ENCODE results near the gene LHFPL3.

LHFPL3 gene

DNA sequence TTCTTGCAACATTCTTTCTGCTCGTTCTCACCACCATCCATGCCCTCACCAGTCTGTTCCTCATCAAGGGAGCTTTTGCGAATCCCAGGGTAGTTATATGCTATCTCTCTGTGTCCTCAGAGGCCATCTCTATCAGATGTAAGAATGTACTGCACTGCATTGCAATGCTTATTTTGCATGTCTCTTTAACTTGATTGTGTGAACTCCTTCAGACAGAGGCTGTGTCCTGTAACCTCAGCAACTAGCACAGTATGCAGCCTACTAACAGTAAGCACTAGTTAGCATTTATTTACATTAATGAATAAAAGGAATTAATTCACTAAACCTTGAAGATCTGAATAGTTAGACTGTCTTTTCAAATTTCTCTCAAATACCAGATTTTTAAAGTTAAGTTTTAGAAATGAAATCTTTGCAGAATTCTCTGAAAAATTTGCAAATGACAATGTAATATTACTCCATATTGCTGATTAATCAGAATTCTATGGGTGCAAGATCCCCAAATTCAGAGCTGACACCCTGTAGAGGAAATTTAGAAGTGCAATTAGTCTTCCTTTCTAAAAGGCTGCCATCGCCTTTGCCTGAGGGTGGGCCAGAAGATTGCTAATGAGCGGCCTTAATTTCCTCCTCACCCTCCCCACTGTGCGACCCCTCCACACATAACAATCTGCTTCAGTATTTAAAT, 10.3 kb upstream of the LHFPL3 start:
- no peak overlapping the region for H3K9ac ChIP-seq
- H3K4me1 ChIP-seq: no peaks in the 10 kb centered on the region
- no peaks in the 10 kb centered on the region for H4K20me1 ChIP-seq
- H3K27me3 ChIP-seq: no peaks in the 10 kb centered on the region
- no peak overlapping the region for H3K4me3 ChIP-seq
- no peaks in the 10 kb centered on the region for H3K36me3 ChIP-seq
- no peak overlapping the region for H3K27ac ChIP-seq
- H3K4me2 ChIP-seq: no peak overlapping the region
- peaks cover 10 to 26% (median 17%) of the 10 kb centered on the region in 11 experiments; a peak in 20 of 22 replicates for H3K9me3 ChIP-seq (replicated peaks in 1 of 11)
- no peak for TF ChIP-seq Cebpa-rat (IDR thresholded peaks at IDR 0.05)

DNA sequence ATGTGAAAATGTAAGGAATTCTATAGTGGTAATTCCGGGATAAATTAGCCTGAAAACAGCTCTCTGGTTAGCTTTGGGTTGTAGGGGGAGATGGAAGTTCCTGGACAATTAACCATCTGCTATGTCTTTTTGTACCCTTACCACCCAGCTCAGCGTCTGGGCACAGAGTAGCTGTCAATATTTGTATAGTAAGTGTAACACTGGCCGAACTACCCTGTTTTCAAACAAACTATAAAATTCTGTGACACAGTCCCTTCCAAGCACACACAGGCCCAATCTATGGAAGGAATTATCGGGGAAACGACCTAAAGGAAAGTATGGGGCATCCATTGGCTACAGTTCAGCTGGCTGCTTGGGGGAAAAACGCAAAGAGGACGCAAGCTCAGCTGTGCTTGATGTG, 869 bp upstream of the LHFPL3 start:
- Histone ChIP-seq H3K4me3 (no peak overlapping the region), H3K36me3 (no peaks in the 10 kb centered on the region), H3K27ac (no peak overlapping the region), H4K20me1 (no peaks in the 10 kb centered on the region), H3K4me1 (peaks cover 0 to 18% (median 9%) of the 10 kb centered on the region in 10 experiments; a peak in 12 of 20 replicates), H3K27me3 (no peaks in the 10 kb centered on the region), H3K4me2 (no peak overlapping the region), H3K9me3 (replicated peaks in 1 of 11) (peaks cover 4 to 20% (median 19%) of the 10 kb centered on the region in 11 experiments; a peak in 21 of 22 replicates), H3K9ac (no peak overlapping the region)
- no peak for TF ChIP-seq Cebpa-rat (IDR thresholded peaks at IDR 0.05)

DNA sequence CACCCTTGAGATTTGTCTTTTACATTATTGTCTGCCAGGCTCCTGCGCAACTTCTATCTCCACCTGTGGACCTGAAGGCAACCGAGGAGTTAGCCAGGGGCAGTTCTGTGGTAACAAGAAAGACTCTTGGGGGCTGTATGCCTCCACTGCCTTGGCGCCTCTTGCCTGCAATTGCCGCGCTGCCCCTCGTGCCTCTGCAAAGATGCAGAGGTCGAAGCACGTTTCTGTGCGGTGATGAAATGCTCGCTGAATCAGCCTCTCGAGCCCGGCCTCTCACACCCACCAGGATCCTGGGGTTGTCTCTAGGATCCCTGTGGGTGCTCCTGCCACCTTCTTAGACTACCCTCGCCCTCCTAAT, 486 bp upstream of the LHFPL3 start:
- Histone ChIP-seq H3K4me2 (no peak overlapping the region), H3K27ac (no peak overlapping the region), H3K4me3 (no peak overlapping the region), H3K4me1 (peaks cover 0 to 18% (median 9%) of the 10 kb centered on the region in 10 experiments; a peak in 12 of 20 replicates), H3K27me3 (no peaks in the 10 kb centered on the region), H3K9ac (no peak overlapping the region), H4K20me1 (no peaks in the 10 kb centered on the region), H3K36me3 (no peaks in the 10 kb centered on the region), H3K9me3 (replicated peaks in 1 of 11) (peaks cover 4 to 20% (median 19%) of the 10 kb centered on the region in 11 experiments; a peak in 21 of 22 replicates)
- no peak for TF ChIP-seq Cebpa-rat (IDR thresholded peaks at IDR 0.05)

DNA sequence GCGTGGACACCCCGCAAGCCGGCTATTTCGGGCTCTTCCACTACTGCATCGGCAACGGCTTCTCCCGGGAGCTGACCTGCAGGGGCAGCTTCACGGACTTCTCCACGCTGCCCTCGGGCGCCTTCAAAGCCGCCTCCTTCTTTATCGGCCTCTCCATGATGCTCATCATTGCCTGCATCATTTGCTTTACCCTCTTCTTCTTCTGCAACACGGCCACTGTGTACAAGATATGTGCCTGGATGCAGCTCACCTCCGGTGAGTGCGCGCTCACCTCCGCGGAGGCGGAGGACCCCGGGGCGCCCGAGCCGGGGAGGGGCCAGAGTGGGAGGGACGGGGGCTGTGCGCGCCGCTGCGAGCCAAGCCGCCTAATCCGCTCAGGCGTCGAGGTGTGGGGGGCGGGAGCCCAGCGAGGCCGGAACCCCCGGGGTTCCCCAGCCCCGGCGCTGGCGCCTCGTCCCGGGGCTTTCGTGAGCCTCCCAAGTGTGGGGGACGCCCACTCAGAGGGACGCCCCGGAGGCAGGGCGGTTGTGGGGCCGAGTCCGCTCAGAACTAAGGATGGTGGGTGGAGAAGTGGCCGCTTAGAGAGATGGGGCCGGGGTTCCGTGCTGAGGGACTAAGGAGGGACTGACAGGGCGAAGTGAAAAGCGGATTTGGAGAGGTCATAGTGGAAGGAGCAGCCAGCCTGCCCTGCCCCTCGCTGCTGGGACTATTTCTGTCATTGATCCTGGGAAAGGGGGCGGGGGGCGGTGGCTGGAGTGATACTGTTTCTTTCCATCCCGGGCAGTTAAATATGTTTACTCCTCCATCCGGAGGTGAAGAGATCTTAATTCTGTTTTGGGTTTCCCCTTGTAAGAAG, 795 bp downstream of the LHFPL3 start:
- H3K4me3 ChIP-seq: no peak overlapping the region
- peaks cover 0 to 18% (median 9%) of the 10 kb centered on the region in 10 experiments; a peak in 12 of 20 replicates for H3K4me1 ChIP-seq
- H3K27ac ChIP-seq: no peak overlapping the region
- TF ChIP-seq Cebpa-rat (IDR thresholded peaks at IDR 0.05): no peak
- no peaks in the 10 kb centered on the region for H3K36me3 ChIP-seq
- no peaks in the 10 kb centered on the region for H4K20me1 ChIP-seq
- no peaks in the 10 kb centered on the region for H3K27me3 ChIP-seq
- H3K4me2 ChIP-seq: peak overlapping the region in 6 of 11 experiments; percentile 5 to 64 (median 49); a peak in 9 of 22 replicates
- no peak overlapping the region for H3K9ac ChIP-seq
- peaks cover 4 to 20% (median 19%) of the 10 kb centered on the region in 11 experiments; a peak in 21 of 22 replicates for H3K9me3 ChIP-seq (replicated peaks in 1 of 11)

DNA sequence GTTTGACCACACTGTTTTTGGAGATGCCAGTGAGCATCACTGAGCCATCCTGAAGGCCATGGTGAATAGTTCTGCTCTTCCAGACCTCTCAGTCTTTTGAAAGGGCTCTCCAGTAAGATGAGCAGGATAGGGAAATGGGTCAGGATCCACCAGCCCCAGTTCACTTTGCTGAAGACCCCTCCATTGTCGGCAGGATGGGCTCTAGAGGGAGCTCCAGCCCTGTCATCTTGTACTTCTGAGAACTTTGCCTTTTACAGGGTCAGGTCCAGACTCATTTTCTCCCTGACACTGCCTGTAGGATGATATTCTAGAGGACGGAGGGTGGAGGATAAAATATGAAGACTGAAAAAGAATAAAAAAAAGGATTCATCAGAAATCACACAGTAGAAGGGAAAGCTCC, 13.1 kb downstream of the LHFPL3 start:
- H4K20me1 ChIP-seq: no peaks in the 10 kb centered on the region
- no peaks in the 10 kb centered on the region for H3K27me3 ChIP-seq
- no peak overlapping the region for H3K27ac ChIP-seq
- no peak for TF ChIP-seq Cebpa-rat (IDR thresholded peaks at IDR 0.05)
- H3K9ac ChIP-seq: no peak overlapping the region
- no peaks in the 10 kb centered on the region for H3K36me3 ChIP-seq
- H3K4me3 ChIP-seq: no peak overlapping the region
- no peaks in the 10 kb centered on the region for H3K9me3 ChIP-seq (replicated peaks in 1 of 11)
- H3K4me2 ChIP-seq: no peak overlapping the region
- H3K4me1 ChIP-seq: no peaks in the 10 kb centered on the region

DNA sequence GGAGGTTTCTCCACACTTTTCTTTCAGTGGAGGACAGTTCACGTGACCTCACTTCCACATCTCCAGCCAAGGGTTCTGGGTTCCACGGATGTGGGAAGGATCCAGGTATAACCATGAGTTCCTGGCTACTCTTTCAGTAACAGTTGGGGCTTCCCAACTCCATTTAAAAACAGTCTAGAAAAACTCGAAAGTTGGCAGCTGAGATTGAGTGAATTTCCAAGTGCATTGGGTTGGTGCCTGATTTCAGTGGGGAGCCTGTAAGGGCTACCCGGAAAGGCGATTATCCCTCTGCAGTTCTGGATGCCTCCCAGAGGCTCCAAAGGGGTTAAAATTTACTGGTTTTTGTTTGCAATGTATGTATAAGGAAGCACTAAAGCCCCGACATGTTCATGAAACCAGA, 24.3 kb downstream of the LHFPL3 start:
- H3K36me3 ChIP-seq: no peaks in the 10 kb centered on the region
- H4K20me1 ChIP-seq: no peaks in the 10 kb centered on the region
- H3K27me3 ChIP-seq: no peaks in the 10 kb centered on the region
- no peak overlapping the region for H3K4me2 ChIP-seq
- no peaks in the 10 kb centered on the region for H3K9me3 ChIP-seq (replicated peaks in 1 of 11)
- no peak for TF ChIP-seq Cebpa-rat (IDR thresholded peaks at IDR 0.05)
- no peak overlapping the region for H3K27ac ChIP-seq
- H3K4me1 ChIP-seq: no peaks in the 10 kb centered on the region
- H3K4me3 ChIP-seq: no peak overlapping the region
- H3K9ac ChIP-seq: no peak overlapping the region

DNA sequence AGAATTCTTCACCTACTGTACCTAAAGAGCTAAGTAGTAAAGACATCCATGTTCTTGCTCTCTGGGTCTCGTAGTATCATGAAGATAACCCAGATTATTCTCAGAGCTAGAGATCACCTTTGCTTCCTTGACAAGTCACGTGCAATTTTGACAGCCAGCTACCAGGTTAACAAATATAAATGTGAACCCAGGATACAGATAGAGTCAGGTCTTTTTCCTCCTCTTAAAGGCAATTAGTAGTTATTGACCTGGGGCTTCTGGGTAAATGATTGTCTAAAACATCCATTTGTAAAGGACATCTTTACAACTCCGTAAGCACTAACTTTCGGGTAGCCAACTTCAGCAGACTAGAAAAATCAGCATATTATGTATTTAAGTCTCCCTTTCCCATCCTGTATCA, 28.8 kb downstream of the LHFPL3 start:
- Histone ChIP-seq H3K9me3 (replicated peaks in 1 of 11) (no peaks in the 10 kb centered on the region), H4K20me1 (no peaks in the 10 kb centered on the region), H3K36me3 (no peaks in the 10 kb centered on the region), H3K27ac (no peak overlapping the region), H3K9ac (no peak overlapping the region), H3K27me3 (no peaks in the 10 kb centered on the region), H3K4me1 (no peaks in the 10 kb centered on the region), H3K4me3 (no peak overlapping the region), H3K4me2 (no peak overlapping the region)
- no peak for TF ChIP-seq Cebpa-rat (IDR thresholded peaks at IDR 0.05)

DNA sequence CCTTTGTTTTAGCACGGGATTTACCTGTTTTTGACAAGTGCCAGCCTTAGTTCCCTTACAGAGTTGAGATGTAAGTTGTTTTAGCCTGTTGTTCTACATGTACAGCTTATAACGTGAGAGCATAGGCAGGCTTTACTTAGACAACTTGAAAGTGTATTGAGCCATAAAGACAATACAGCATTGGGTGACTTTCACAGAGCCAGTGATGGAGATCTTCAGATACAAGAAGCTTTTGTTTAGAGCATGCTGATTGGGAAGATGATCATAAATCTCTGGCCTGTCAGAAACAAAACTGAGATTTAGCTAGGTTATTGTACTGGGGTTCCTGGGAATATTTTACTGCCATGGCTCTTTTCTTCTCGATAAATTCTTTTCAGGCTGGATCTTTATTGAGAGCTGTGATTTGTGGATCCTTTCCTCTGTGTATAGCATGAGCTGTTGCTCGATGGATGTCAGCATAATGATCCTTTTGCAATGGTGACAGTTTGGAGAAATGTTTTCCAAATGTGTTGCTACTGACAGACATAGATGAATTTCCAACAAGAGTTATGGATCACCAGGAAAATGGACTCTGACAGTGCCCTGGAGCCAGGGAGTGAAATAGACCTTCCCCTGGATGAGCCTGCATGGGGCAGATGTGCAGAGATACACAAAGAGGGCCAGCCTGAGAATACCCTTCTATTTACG, 30.2 kb downstream of the LHFPL3 start:
- Histone ChIP-seq H3K4me1 (no peaks in the 10 kb centered on the region), H4K20me1 (no peaks in the 10 kb centered on the region), H3K9me3 (replicated peaks in 1 of 11) (no peaks in the 10 kb centered on the region), H3K9ac (no peak overlapping the region), H3K36me3 (no peaks in the 10 kb centered on the region), H3K27ac (no peak overlapping the region), H3K4me3 (no peak overlapping the region), H3K4me2 (no peak overlapping the region), H3K27me3 (no peaks in the 10 kb centered on the region)
- TF ChIP-seq Cebpa-rat (IDR thresholded peaks at IDR 0.05): no peak

DNA sequence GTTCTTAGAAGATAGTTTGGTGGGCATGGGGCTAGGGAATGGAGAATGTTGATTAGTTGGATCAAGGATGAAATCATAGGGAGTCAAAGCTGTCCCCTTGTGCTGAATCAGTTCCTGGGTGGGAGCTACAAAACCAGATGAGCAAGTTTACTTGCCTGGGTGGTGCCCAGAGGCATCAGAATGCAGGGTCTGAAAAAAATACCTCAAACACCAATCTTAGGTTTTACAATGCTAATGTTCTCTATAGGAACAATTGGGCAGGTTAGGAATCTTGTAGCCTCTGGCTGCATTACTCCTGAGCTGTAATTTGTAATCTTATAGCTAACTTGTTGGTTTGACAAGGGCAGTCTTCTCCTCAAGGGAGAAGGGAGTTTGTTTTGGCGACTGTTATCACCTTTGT, 34.4 kb downstream of the LHFPL3 start:
- H3K36me3 ChIP-seq: no peaks in the 10 kb centered on the region
- no peak overlapping the region for H3K4me2 ChIP-seq
- no peaks in the 10 kb centered on the region for H3K9me3 ChIP-seq (replicated peaks in 1 of 11)
- no peak overlapping the region for H3K9ac ChIP-seq
- no peaks in the 10 kb centered on the region for H3K4me1 ChIP-seq
- H4K20me1 ChIP-seq: no peaks in the 10 kb centered on the region
- no peak overlapping the region for H3K27ac ChIP-seq
- no peaks in the 10 kb centered on the region for H3K27me3 ChIP-seq
- H3K4me3 ChIP-seq: no peak overlapping the region
- no peak for TF ChIP-seq Cebpa-rat (IDR thresholded peaks at IDR 0.05)
